HG02588 (cell line): Measurements from ENCODE around the gene PDIK1L.

Source experiments
- ATAC-seq: cut with Tn5 transposase; IDR thresholded peaks from one replicate; pipeline ENCODE4 v1.9.1; 2021; ENCODE audit warnings: mild to moderate bottlenecking, moderate library complexity; ENCODE audit not compliant: unreplicated experiment

Gene PDIK1L

GRCh38 chr1:26169198-26169554 is 57.6 kb downstream of the PDIK1L start:
- ATAC-seq: no peak

- ATAC-seq: peak; percentile 91
Measured at GRCh38 chr1:26169669-26170471, 58.2 kb downstream of the PDIK1L start, which contains the start of gene ZNF593. Gene ZNF593, plus strand, starts transcription at chr1:26169908. Its CDS starts 76 bp downstream, at chr1:26169984.

GRCh38 chr1:26170472-26170821 is 58.8 kb downstream of the PDIK1L start:
- no peak for ATAC-seq

- ATAC-seq: no peak
Measured at GRCh38 chr1:26171084-26172072, 59.8 kb downstream of the PDIK1L start, which contains the start of gene ZNF593OS. Gene ZNF593OS, minus strand, starts transcription at chr1:26171832. Its CDS starts 171 bp downstream, at chr1:26171661.
